ENCODE results near the gene HGS. TPM values are rescaled to one million over a fixed set of nuclear protein-coding genes. Genes with fewer than 3 reads are reported as not detected.

The HGS gene
- total and polyA plus RNA-seq, 2 of the 4 experiments (the other 2 are of a cell fraction): 52.5 to 137 TPM

DNA sequence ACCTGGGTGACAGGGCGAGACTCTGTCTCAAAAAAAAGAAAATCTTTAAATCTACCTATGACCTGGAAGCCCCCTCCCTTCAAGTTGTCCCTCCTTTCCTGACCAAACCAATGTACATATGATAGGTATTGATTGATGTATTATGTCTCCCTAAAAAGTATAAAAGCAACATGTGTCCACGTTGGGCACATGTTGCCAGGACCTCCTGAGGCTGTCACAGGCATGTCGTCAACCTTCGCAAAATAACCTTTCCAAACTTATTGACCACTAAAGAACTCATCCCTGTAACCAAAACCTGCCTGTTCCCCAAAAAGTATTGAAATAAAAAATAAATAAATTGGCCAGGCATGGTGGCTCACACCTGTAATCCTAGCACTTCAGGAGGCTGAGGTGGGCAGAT, 21.8 kb upstream of the HGS start:
- H3K23ac ChIP-seq (ENCODE audit: low read depth, low read length): no peak overlapping the region
- H3K4me3 ChIP-seq (ENCODE audit: insufficient read depth, low read depth, low read length): no peak overlapping the region
- H3K4me2 ChIP-seq (ENCODE audit: low read depth, low read length): no peak overlapping the region
- intact Hi-C loops (cut with micrococcal nuclease): no loop called here
- H4K8ac ChIP-seq (ENCODE audit: low read depth in 2 of 2, low read length in 2 of 2): no peak overlapping the region
- H3K9ac ChIP-seq (ENCODE audit: low read depth, low read length): no peak overlapping the region
- no peak for TF ChIP-seq USF2 (IDR thresholded peaks at IDR 0.05; ENCODE audit: low read depth, low read length)
- no peak for TF ChIP-seq ELK1 (IDR thresholded peaks at IDR 0.05; ENCODE audit: borderline replicate concordance, low read depth, low read length)
- no peak for TF ChIP-seq RFX5 (IDR thresholded peaks at IDR 0.05; ENCODE audit: low read depth, low read length)
- no peak for TF ChIP-seq MAZ (IDR thresholded peaks at IDR 0.05; ENCODE audit: borderline replicate concordance, low read depth, low read length)
- TF ChIP-seq BHLHE40 (IDR thresholded peaks at IDR 0.05; ENCODE audit: low read depth, low read length): no peak
- no peak for TF ChIP-seq MXI1 (IDR thresholded peaks at IDR 0.05; ENCODE audit: borderline replicate concordance, low read depth, low read length)
- TF ChIP-seq MAFK (IDR thresholded peaks at IDR 0.05; ENCODE audit: low read depth, low read length): no peak
- TF ChIP-seq NFE2L2 (IDR thresholded peaks at IDR 0.05; ENCODE audit: low read depth, low read length): no peak
- no peak for TF ChIP-seq FOS (IDR thresholded peaks at IDR 0.05; ENCODE audit: low read depth, low read length)
- no peak for TF ChIP-seq SMC3 (IDR thresholded peaks at IDR 0.05; ENCODE audit: low read depth, low read length)
- no peak for TF ChIP-seq CEBPB (IDR thresholded peaks at IDR 0.05; ENCODE audit: low read depth, low read length)
- no peak for TF ChIP-seq POLR2A (IDR thresholded peaks at IDR 0.05; ENCODE audit: low read depth, low read length)
- TF ChIP-seq RAD21 (IDR thresholded peaks at IDR 0.05; ENCODE audit: low read length): no peak
- TF ChIP-seq CTCF (conservative IDR thresholded peaks at IDR 0.05; ENCODE audit: low read depth, low read length): no peak
- no peak for TF ChIP-seq RCOR1 (IDR thresholded peaks at IDR 0.05; ENCODE audit: insufficient replicate concordance, low read length)
- no peak for TF ChIP-seq CHD1 (IDR thresholded peaks at IDR 0.05; ENCODE audit: low read depth, low read length)
- H3K14ac ChIP-seq (replicated peaks; ENCODE audit: low read depth, low read length): no peak overlapping the region
- dilution Hi-C loops (cut with HindIII; ENCODE audit: low sequenced_read_pairs, unreplicated experiment): no loop called here
- no peak overlapping the region for H2BK15ac ChIP-seq (ENCODE audit: low read depth, low read length)
- ChIA-PET CTCF (no interaction called here), POLR2A (ENCODE audit: unreplicated experiment) (no interaction called here)
- H3K56ac ChIP-seq (ENCODE audit: extremely low read depth, insufficient read depth, low read length): no peak overlapping the region
- WGBS, 2 experiments (ENCODE audit: extremely low coverage in 2 of 2, insufficient read length in 1 of 2): no CpG with 5 or more reads among the region's 4 CpGs
- no peaks in the 10 kb centered on the region for H4K20me1 ChIP-seq (ENCODE audit: insufficient read depth, low read length)
- no peak overlapping the region for H3K4ac ChIP-seq (ENCODE audit: low read depth, low read length)
- H3K36me3 ChIP-seq (ENCODE audit: control insufficient read depth, insufficient read depth, low read length): peaks cover 8% of the 10 kb centered on the region
- no peak overlapping the region for H3K27ac ChIP-seq (ENCODE audit: insufficient read depth, low read length)
- in situ Hi-C loops (cut with MboI; ENCODE audit: low sequenced_read_pairs): no loop called here
- no peak overlapping the region for H4K91ac ChIP-seq (ENCODE audit: insufficient read depth, low read depth, low read length)
- H2BK5ac ChIP-seq (ENCODE audit: low read depth, low read length, poor library complexity, severe bottlenecking): no peak overlapping the region
- peaks cover 8% of the 10 kb centered on the region for H3K4me1 ChIP-seq (ENCODE audit: control insufficient read depth, insufficient read depth, low read length)
- no TSS peak for BruUV-seq (replicated peaks)
- no peak overlapping the region for H2BK20ac ChIP-seq (ENCODE audit: low read depth, low read length)
- H3K9me1 ChIP-seq (ENCODE audit: insufficient read depth, low read length): peaks cover 16% of the 10 kb centered on the region
- peaks cover 13 to 25% of the 10 kb centered on the region in 2 experiments for H3K79me1 ChIP-seq (ENCODE audit: low read depth in 1 of 2, low read length in 2 of 2)
- DNase-seq: no peak
- H2AFZ ChIP-seq (replicated peaks; ENCODE audit: low read length, poor library complexity): no peak overlapping the region
- H2AK9ac ChIP-seq (replicated peaks; ENCODE audit: low read depth, low read length, poor library complexity): no peak overlapping the region
- H3K27me3 ChIP-seq (ENCODE audit: control insufficient read depth, insufficient read depth, low read length): no peaks in the 10 kb centered on the region
- no peak overlapping the region for H2BK120ac ChIP-seq (ENCODE audit: low read depth, low read length)
- no peak overlapping the region for H4K5ac ChIP-seq (ENCODE audit: low read depth, low read length)
- no peak overlapping the region for H3K18ac ChIP-seq (ENCODE audit: low read depth, low read length)
- ATAC-seq (ENCODE audit: low read depth): no peak
- no peak overlapping the region for H2AK5ac ChIP-seq (ENCODE audit: low read depth, low read length)
- no peaks in the 10 kb centered on the region for H3K9me3 ChIP-seq (ENCODE audit: control insufficient read depth, insufficient read depth, low read length)
